Dendritic cell treated with granulocyte-macrophage colony-stimulating factor and Interleukin-4, amounts not matched to agents 40 ng/mL and 50 ng/mL, for 4 days (primary cell): ENCODE measurements around the gene LRPAP1.
A peak's percentile ranks its signal among the peaks of the same experiment; 100 is the strongest.

ENCODE experiments used
- H3K27ac Mint-ChIP-seq: one replicate; pipeline ENCODE4 v1.8.0; 2022; ENCODE audit warnings: mild to moderate bottlenecking, mixed read lengths
- H3K27me3 Mint-ChIP-seq: one replicate; pipeline ENCODE4 v1.8.0; 2022; ENCODE audit warnings: mild to moderate bottlenecking, mixed read lengths
- H3K36me3 Mint-ChIP-seq: one replicate; pipeline ENCODE4 v1.8.0; 2022; ENCODE audit warnings: low read depth, mixed read lengths
- H3K4me1 Mint-ChIP-seq: one replicate; pipeline ENCODE4 v1.8.0; 2022; ENCODE audit warnings: low read depth, mixed read lengths
- H3K4me3 Mint-ChIP-seq: one replicate; pipeline ENCODE4 v1.8.0; 2022; ENCODE audit warnings: mild to moderate bottlenecking, moderate library complexity, mixed read lengths
- H3K9me3 Mint-ChIP-seq: one replicate; pipeline ENCODE4 v1.8.0; 2022; ENCODE audit warnings: mixed read lengths
- intact Hi-C: fragments of 100-400 bp; cut with micrococcal nuclease; formaldehyde crosslinking; loops from one replicate; pipeline ENCODE4 v1.15.0; 2022

Gene LRPAP1

DNA sequence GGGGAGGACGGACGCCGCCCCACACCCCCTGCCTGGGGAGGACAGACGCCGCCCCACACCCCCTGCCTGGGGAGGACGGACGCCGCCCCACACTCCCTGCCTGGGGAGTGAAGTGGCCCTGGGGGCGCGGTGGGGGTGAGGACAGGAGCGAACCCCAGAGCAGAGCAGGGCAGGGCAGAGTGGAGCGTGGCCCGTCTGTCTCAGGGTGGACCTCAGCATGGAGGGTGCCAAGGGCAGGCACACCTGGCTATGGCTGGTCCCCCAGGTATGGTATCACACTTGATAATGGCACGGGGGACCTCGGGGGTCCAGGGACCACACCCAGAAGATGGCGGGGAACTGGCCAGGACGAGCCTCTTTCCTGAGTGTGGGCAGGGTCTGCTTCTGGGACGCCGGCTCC, 9.6 kb downstream of the LRPAP1 start:
- intact Hi-C loops: no loop called here
- Mint-ChIP-seq H3K9me3 (no peaks in the 10 kb centered on the region), H3K27ac (no peak overlapping the region), H3K4me1 (peaks cover 8% of the 10 kb centered on the region), H3K4me3 (no peak overlapping the region), H3K27me3 (no peaks in the 10 kb centered on the region), H3K36me3 (peaks cover 100% of the 10 kb centered on the region)

DNA sequence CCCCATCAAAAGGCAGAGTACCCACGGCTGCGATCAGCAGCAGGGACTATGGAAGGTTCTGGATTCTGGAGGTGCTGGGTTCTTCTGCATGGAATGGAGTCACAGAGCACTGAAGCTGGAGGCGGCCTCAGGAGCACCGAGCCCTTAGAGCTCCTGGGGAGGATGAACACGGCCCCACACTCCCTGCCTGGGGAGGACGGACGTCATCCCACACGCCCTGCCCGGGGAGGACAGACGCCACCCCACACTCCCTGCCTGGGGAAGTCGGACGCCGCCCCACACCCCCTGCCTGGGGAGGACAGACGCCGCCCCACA, 9.9 kb downstream of the LRPAP1 start:
- Mint-ChIP-seq H3K9me3 (no peaks in the 10 kb centered on the region), H3K4me1 (peaks cover 5% of the 10 kb centered on the region)

DNA sequence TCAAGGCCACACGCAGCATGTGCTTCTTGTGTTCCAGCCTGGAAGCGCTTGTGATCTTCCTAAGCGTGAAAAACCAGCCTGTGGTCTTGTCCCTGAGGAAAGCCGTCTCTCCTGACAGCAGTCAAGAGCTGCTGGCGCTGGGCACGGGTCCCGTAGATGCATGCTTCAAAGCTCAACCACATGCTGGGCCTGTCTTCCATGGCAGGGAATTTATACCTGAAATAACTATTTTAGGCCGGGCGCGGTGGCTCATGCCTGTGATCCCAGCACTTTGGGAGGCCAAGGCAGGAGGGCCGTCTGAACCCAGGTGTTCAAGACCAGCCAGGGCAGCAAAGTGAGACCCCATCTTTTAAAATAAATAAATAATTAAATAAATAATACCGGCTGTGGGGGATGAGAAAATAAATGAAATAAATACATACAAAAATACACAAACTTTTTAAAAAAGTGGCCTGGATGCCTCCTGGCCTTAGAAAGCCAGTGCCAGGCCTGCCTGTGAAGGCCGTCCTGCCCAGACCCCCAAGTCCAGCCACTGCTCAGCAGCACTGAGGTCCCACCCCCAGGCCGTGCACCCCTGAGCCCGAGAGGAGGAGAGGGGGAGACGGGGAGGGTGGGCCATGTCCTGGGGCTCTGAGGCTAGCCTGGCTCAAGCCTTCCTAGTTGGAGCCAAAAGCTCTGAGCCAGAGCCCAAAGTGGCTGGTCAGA, 10.4 kb downstream of the LRPAP1 start:
- H3K27me3 Mint-ChIP-seq: no peaks in the 10 kb centered on the region
- H3K9me3 Mint-ChIP-seq: no peaks in the 10 kb centered on the region
- H3K4me3 Mint-ChIP-seq: no peak overlapping the region
- peaks cover 4% of the 10 kb centered on the region for H3K4me1 Mint-ChIP-seq
- H3K36me3 Mint-ChIP-seq: peaks cover 100% of the 10 kb centered on the region
- intact Hi-C loops: no loop called here
- H3K27ac Mint-ChIP-seq: peak overlapping the region; percentile 6

More for the DNA sequence above, 9.9 kb downstream of the LRPAP1 start:
- H3K36me3 Mint-ChIP-seq: peaks cover 100% of the 10 kb centered on the region
- no peak overlapping the region for H3K4me3 Mint-ChIP-seq
- no peak overlapping the region for H3K27ac Mint-ChIP-seq
- intact Hi-C loops: no loop called here
- H3K27me3 Mint-ChIP-seq: no peaks in the 10 kb centered on the region

DNA sequence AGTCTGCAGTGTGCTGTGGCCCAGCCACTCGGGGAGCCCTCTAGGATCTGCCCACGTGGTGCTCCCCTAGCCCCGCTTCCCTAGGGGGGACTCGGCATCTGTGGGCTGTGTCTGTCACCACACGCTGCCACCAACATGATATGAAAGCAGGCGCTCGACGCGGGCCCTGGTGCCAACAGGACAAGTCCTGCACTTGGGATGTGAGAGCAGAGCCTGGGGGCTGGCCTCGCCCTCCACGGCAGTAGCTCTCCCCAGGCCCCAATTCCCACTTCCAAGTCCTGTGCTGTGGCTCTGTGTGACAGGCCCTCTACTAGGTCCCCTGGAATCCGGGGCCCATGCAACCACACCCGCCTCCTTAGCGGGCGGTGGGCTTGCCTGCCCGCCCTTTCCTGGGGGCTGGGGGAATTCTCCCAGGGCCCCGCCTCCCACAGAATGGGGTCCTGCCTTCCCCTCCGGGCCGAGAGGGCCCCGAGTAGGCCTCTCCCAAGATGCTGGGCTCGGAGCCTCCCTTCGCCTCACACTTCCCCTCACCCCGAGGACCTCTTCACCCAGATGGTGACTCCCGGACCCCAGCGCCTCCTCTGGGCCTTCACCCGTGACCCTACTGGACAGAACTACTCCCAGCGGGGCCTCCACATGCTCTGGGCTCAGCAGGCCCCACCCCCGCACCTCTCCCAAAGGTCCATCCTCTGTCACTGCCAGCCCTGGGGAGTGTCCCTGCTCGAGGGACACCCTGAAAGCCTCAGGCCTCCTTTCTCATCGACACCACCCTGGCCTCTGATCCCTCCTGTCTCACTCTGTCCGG, 11.2 kb downstream of the LRPAP1 start:
- intact Hi-C loops: no loop called here
- Mint-ChIP-seq H3K9me3 (no peaks in the 10 kb centered on the region), H3K4me3 (no peak overlapping the region), H3K36me3 (peaks cover 100% of the 10 kb centered on the region), H3K27me3 (no peaks in the 10 kb centered on the region), H3K27ac (peak overlapping the region; percentile 6), H3K4me1 (no peaks in the 10 kb centered on the region)

DNA sequence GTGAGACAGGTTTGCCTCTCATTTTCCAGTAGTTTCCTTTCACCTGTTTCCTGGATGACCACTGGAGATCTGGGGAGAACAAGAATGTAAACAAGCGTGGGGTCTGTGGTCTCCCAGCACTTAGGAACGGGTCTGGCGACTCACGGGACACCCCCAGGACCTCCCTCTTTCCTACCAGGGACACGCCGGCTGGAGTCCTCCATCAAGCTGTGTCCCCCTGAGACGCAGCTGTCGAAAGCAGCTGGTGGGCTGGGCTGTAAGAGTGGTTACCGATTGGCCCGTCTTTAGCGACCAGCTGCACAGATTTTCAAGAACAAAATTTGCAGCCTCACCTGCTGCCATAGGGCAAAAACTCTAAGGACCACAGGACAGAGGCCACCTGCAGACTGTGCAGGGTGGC, 11.9 kb downstream of the LRPAP1 start:
- Mint-ChIP-seq H3K36me3 (peaks cover 100% of the 10 kb centered on the region), H3K4me3 (no peak overlapping the region), H3K27me3 (no peaks in the 10 kb centered on the region), H3K9me3 (no peaks in the 10 kb centered on the region), H3K4me1 (peaks cover 6% of the 10 kb centered on the region), H3K27ac (no peak overlapping the region)
- intact Hi-C loops: no loop called here

DNA sequence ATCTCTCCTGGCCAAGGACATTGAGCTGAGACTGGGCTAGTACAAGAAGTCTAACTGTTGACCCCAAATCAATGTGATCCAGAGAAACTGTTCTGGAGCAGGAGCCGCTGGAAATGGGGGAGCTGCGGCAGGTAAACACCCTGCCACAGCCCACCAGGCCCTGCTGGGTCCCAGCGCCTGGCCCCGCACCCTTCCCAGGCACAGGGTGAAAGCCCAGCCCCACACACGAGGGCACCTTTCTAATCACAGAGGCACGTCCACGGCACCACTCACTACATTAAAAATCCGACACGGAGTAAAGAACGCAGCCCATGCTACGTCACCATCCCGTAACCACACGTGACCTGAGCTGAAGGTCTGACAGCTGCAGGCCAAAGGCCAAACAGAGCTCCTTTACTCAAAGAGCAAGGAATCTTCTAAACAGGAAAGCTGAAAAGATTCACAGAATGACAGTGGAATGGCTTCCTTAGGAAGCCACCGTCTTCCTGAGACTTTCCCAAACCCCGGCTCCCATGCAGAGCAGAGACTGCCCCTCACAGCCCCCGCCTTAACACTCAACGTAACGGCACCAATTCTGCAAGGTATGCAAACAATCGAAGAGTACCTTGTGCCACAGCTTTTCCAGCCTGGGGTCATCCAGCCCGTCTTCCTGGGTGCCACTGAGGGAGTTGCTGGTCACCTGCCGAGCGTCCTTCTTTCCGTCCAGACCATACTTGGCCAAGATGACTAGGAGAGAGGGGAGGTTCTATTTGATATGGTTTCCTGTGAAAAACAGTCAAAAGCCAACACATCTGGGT, 12.6 kb downstream of the LRPAP1 start:
- H3K27ac Mint-ChIP-seq: no peak overlapping the region
- H3K27me3 Mint-ChIP-seq: no peaks in the 10 kb centered on the region
- peaks cover 13% of the 10 kb centered on the region for H3K4me1 Mint-ChIP-seq
- intact Hi-C loops: no loop called here
- no peaks in the 10 kb centered on the region for H3K9me3 Mint-ChIP-seq
- no peak overlapping the region for H3K4me3 Mint-ChIP-seq
- peaks cover 100% of the 10 kb centered on the region for H3K36me3 Mint-ChIP-seq

DNA sequence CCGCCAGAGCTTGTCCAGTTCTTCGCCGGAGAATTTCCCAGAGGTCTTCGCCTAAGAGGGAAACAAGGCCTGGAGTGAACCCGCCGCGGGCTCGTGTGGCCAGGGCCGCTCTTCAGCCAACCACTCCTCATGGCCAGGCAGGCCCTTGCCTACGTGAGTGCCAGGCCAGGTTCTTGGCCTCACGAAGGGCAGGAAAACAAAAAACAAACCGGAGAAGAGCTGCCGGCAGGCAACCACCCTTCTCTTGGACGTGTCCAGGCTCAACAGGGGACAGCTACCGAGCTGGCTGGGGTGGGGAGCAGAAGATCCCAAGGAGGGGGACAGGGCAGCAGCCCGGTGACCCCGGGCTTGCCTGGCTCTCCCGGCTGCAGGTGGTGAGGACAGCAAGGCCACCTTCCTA, 13.3 kb downstream of the LRPAP1 start:
- no peaks in the 10 kb centered on the region for H3K9me3 Mint-ChIP-seq
- H3K27me3 Mint-ChIP-seq: no peaks in the 10 kb centered on the region
- H3K27ac Mint-ChIP-seq: no peak overlapping the region
- H3K4me1 Mint-ChIP-seq: peaks cover 15% of the 10 kb centered on the region
- peaks cover 100% of the 10 kb centered on the region for H3K36me3 Mint-ChIP-seq
- H3K4me3 Mint-ChIP-seq: no peak overlapping the region
- intact Hi-C loops: no loop called here

DNA sequence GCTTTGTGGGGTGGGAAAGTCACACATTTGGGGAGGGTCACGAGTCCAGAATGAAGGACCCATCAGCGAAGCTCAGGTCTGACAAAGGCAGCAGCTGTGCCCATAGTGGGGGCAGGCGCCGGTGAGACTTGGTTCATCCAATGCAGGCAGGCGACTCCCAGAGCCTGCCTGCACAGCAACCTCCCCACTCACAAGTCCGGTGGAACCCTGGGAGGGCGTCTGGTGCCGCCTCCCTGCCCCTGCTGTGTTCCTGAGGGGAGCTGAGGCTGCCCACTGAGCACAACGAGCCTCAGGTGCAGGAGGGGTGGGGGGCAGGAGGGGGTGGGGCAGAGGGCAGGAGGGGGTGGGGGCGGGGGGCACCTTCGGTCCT, 13.7 kb downstream of the LRPAP1 start:
- no peaks in the 10 kb centered on the region for H3K9me3 Mint-ChIP-seq
- H3K4me3 Mint-ChIP-seq: no peak overlapping the region
- H3K27ac Mint-ChIP-seq: no peak overlapping the region
- intact Hi-C loops: no loop called here
- H3K27me3 Mint-ChIP-seq: no peaks in the 10 kb centered on the region
- H3K4me1 Mint-ChIP-seq: peaks cover 15% of the 10 kb centered on the region
- peaks cover 100% of the 10 kb centered on the region for H3K36me3 Mint-ChIP-seq

DNA sequence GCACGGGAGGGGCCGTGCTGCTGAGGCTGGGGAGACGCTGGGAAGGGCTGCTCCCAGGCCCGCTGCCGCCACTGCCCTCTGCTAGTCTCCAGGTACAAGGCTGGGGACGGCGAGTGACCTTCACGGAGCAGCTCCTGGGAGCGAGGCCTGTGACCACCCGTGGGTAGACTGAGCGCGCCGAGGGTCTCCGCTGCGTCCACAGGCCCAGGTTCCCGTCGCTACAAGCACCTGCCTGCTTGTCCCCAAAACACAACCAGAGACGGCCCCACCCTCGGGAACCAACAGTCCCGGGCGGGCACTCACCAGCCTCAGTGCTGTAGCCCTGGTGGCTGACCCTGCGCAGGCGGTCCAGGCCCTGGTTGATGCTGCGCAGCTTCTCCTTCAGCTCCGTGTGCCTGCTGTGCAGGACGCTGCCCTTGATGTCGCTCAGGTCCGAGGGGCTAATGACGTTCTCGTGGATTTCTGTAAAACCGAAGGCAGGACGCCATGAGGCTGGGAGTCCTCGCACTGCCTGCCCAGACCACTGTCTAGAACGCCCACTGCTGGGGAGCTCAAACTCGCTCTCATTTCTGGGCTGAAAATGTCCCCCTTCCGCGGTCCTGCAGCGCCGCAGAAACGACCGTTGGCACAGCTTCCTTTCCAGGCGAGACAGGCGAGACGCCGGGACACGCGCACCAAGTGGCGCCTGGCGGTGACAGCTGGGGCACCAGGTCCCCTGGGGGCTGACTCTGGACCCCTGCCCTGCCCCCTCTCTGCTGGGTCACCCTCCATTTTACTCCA, 14.3 kb downstream of the LRPAP1 start:
- H3K36me3 Mint-ChIP-seq: peaks cover 100% of the 10 kb centered on the region
- H3K27me3 Mint-ChIP-seq: no peaks in the 10 kb centered on the region
- no peaks in the 10 kb centered on the region for H3K9me3 Mint-ChIP-seq
- H3K27ac Mint-ChIP-seq: no peak overlapping the region
- no peak overlapping the region for H3K4me3 Mint-ChIP-seq
- intact Hi-C loops: no loop called here
- peaks cover 15% of the 10 kb centered on the region for H3K4me1 Mint-ChIP-seq

DNA sequence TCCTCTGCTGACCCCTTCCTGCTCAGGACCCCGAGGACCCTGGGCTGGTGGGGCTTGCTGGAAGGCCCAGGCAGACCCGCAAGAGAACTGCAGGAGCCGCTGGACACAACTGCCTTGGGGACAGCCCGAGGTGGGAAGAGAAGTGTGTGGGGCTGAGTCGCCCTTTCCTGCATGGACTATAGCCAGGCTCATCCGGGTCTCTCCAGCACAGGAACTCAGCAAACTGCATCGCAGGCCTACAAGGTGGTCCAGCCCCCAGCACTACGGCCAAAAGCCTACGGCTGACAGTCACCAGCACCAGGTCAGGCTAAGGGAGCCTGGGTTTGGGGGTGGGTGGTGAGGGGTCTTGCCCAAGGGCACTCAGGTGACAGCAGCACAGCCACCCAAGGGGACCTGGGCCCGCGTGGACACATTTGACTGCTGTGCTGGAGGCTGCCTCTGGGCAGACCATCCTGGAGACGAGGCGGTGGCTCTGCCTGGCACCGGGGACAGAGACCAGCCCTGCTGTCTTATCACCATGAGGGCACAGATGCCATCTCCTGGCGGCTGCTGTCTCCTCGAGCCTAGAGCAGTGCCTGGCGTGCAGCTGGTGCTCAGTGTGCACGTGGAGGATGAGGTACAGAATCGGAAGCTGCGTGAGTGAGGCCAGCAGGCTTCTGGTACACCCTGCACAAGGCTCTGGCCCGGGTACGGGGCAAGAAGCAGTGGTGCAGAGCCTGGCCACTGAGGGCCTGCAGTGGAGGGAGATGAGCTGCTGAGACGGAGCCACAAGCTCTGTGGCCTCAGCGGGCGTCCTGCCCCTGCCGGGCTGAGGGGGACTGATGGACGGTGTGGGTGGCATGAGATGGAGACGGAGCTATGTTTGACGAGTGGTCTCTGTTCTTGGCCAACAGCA, 15.1 kb downstream of the LRPAP1 start:
- Mint-ChIP-seq H3K36me3 (peaks cover 100% of the 10 kb centered on the region), H3K4me1 (peaks cover 15% of the 10 kb centered on the region), H3K27ac (no peak overlapping the region), H3K9me3 (no peaks in the 10 kb centered on the region), H3K27me3 (no peaks in the 10 kb centered on the region), H3K4me3 (no peak overlapping the region)
- intact Hi-C loops: no loop called here

DNA sequence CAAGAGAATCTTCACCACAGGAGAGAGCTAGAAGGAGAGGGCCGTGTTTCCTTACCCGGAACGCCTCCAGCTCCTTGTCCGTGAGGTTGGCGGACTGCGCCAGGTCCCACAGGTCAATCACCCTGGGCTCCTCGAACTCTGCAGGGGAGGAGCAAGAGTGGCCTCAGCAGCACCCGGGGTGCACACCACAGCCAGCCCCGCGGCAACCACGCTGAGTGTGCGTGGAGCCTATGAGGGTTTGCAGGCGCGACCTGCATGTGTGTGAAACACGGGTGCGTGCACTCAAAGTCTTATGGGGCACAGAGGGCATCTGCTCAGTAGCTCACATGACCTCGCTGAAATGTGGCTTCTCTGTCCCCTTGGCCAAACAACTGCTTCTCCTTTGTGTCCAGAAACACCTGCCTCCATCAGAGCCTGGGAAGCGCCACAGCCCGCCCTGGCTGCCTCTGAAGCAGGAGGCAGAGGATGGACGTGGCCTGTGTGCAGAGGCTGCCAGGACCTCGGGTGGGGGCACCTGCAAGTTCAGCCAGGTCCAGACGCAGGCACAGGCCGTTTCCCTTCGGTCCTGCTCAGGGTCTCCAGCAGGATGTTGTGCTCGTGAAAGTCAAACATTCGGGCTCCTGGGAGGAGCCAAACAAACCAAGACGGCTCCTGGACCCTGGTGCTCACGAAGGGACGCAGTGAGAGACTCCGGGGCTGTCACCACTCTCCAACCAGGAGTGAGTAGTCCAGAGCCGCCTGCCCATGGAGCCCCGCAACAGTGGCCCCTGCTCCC, 16.0 kb downstream of the LRPAP1 start:
- no peak overlapping the region for H3K4me3 Mint-ChIP-seq
- peaks cover 100% of the 10 kb centered on the region for H3K36me3 Mint-ChIP-seq

DNA sequence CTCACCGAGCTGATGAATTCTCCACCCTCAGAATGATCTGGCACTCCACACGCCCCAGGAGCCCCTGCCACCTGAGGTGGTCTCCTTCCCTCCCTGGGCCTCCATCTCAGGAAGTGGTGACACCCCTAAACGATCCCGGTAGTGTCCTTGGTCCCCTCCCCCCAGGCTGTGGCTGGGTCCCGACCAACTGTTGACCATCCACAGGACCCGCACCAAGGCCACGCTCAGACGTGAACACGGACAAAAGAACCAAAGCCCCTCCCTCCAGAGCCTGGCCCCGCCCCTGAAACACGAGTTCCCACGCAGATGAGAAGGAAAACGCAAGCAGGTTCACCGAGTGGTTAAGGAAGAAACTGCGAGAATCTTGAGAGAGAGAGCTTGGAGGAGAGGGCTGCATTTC, 16.6 kb downstream of the LRPAP1 start:
- Mint-ChIP-seq H3K36me3 (peaks cover 100% of the 10 kb centered on the region), H3K9me3 (no peaks in the 10 kb centered on the region), H3K27me3 (no peaks in the 10 kb centered on the region), H3K27ac (no peak overlapping the region), H3K4me3 (no peak overlapping the region), H3K4me1 (peaks cover 15% of the 10 kb centered on the region)
- intact Hi-C loops: no loop called here

More for the DNA sequence above, 16.0 kb downstream of the LRPAP1 start:
- no peaks in the 10 kb centered on the region for H3K27me3 Mint-ChIP-seq
- no peaks in the 10 kb centered on the region for H3K9me3 Mint-ChIP-seq
- peaks cover 15% of the 10 kb centered on the region for H3K4me1 Mint-ChIP-seq
- H3K27ac Mint-ChIP-seq: no peak overlapping the region
- intact Hi-C loops: no loop called here
